Mammary epithelial cell (primary cell): ENCODE measurements around the gene AKR1C1.

Experiments
- EZH2 ChIP-seq: IDR thresholded peaks from 2 replicates; pipeline ENCODE4 v1.6.1; 2012; ENCODE audit warnings: low read length, inconsistent platforms, borderline replicate concordance
- TF ChIP-seq, protein P1 (sequence below), 2 donors: IDR thresholded peaks in 1 of 2; conservative IDR thresholded peaks in 1 of 2; 2 replicates each; pipeline ENCODE4 v1.5.1; 2011 to 2012; ENCODE audit warnings: inconsistent platforms in 2 of 2, low read length in 2 of 2, mild to moderate bottlenecking in 2 of 2, control low read depth in 1 of 2, low read depth in 1 of 2; ENCODE audit not compliant: insufficient read depth in 1 of 2; ENCODE audit errors: extremely low read depth in 1 of 2

DNA sequence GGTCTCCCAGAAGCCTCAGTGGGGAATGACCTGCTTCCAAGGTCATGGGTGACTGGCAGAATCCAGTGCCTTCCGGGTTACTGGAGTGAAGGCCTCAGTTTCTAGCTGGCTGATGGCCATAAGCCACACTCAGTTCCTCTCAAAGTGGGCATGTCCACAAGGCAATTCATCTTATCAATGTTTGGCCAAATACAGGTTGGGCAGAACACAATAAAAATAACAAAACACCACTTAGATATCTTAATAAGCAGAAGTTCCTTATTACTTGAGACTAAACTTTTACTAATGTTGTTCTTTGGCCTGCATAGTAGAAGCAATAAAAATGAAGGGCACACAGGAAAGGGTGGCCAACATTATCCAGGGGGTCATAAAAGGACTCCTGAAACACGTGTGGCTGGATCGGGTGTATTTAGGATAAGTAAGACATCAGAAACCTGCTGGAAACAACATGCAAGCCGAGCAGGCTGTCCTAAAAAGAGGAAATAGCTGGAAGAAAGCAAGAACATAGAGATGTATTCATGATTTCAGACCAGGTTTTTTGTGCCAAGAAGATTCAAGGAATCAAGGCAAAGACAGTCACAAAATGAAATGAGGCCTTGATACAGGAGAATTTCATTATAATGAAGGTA is 60.1 kb downstream of the AKR1C1 start:
- TF ChIP-seq, protein P1, sequence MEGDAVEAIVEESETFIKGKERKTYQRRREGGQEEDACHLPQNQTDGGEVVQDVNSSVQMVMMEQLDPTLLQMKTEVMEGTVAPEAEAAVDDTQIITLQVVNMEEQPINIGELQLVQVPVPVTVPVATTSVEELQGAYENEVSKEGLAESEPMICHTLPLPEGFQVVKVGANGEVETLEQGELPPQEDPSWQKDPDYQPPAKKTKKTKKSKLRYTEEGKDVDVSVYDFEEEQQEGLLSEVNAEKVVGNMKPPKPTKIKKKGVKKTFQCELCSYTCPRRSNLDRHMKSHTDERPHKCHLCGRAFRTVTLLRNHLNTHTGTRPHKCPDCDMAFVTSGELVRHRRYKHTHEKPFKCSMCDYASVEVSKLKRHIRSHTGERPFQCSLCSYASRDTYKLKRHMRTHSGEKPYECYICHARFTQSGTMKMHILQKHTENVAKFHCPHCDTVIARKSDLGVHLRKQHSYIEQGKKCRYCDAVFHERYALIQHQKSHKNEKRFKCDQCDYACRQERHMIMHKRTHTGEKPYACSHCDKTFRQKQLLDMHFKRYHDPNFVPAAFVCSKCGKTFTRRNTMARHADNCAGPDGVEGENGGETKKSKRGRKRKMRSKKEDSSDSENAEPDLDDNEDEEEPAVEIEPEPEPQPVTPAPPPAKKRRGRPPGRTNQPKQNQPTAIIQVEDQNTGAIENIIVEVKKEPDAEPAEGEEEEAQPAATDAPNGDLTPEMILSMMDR (conservative IDR thresholded peaks at IDR 0.05 in 1 of 2, IDR thresholded peaks at IDR 0.05 in 1 of 2; ENCODE audit: extremely low read depth in 1 of 2, insufficient read depth in 1 of 2, low read depth in 1 of 2, low read length in 2 of 2): no peak
- TF ChIP-seq EZH2: no peak
